GM19351 (cell line): ENCODE data around the gene NDRG3.
"Not testable (repeated sequence)": the region's sequence is repeated elsewhere in the genome, so short reads cannot be mapped to it uniquely, and the experiment has no call there.

ENCODE experiments used
- ATAC-seq: cut with Tn5 transposase; IDR thresholded peaks from one replicate; pipeline ENCODE4 v1.9.1; 2021; ENCODE audit warnings: mild to moderate bottlenecking, moderate library complexity; ENCODE audit not compliant: unreplicated experiment

The NDRG3 gene

DNA sequence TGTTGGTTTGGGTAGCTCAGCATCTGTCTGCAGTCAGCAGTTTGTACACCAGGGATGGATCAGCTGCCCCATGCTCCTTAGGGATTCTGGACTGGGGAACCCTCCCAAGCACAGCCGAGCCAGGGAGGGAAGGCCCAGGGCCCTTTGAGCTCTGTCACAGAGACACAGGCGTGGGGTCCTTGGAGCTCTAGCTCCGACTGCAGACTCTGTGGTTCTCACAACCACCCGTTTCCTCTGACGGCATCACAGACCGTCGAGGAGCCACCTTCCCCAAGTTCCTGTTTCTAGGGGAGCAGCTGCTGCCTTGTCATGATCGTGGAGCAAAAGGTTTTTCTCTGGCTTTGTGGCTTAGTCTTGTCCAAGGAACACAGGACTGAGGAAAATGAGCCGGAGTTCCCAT is 99.9 kb downstream of the NDRG3 start, which contains the start of gene SLA2:
SLA2 (minus strand) TSS at position 199 of the 400 bp plus-strand sequence. CDS start 4,861 bp downstream, outside the sequence.
- ATAC-seq, result no peak

DNA sequence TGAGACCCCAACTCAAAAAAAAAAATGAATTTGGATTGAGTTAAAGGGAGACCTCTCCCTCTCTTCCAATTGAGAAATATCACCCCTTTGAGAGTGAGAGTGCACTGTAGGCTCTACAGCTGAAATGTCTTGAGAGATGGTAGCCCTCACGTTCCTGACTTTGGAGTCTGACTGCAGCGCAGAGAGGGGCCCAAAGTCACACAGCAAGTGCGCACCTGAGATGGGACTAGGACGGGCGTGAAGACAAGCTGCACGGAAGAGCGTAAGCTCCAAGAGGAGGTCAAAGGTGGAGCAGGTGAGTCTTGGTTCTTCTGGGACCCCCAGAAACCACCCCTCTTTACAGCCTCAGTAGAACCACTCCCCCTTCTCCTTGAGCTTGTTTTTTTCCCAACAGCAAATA is 100.5 kb downstream of the NDRG3 start:
- no peak for ATAC-seq

DNA sequence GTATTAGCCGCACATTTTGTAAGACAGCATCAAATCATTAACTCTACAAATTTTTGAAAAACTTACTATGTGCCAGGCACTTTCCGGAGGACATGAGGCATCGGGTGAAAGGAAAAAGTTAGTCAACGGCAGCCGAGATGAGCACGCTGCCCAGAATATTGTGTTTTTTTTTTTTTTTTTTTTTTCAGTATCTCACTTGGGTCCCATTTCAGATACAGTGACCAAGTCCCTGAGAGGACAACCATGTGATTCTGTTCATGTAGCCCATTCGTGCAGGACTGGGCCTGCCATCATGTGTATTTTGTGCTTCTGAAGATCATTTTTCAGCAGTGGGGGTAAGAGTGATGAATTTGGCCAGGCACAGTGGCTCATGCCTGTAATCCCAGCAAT is 101.2 kb downstream of the NDRG3 start:
- ATAC-seq, result no peak

DNA sequence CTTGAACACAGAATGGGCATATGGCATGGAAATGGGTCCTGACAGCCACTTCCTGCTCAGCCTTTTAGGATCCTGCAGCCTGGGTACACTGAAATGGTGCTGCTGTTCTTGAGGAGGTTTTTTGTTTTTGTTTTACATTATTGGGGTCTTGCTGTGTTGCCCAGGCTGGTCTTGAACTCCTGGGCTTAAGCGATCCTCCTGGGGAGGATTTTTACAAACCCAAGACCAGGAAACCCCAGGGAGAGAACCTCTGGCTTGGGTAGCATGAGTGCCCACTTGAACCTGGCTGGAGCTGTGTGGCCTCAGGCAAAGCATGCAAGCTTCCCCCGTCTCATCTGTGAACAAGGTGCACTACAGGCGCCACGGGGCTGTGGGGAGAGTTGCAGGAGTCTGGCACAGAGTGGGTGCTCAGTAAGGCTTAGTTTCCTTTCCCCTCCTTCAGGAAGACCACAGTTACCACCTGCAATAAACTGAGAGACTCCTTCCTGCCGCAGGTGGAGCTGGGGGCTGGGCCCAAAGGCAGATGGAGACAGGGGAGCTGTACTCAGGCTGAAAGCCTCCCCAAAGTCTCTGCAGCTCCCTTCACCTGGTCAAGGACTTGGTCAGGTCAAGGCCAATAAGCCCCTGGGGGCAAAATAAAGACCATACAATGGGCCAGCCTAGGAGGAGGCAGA is 101.7 kb downstream of the NDRG3 start:
- ATAC-seq, result no peak

DNA sequence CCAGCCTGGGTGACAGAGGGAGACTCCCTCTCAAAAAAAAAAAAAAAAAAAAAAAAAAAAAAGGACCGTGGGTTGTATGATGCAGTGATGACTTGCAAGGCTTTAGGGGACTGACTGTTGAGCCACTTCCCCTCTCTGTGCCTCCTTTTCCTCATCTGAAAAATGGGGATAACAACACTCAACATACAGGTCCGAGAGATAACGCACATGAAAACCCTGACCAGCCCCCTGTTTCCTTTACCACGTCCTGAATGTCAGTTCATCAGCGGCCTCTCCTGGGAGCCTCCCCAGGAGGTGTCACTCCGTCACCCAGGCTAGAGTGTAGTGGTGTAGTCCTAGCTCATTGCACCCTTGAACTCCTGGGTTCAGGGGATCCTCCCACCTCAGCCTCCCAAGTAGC is 103.8 kb downstream of the NDRG3 start:
- ATAC-seq, result no peak

DNA sequence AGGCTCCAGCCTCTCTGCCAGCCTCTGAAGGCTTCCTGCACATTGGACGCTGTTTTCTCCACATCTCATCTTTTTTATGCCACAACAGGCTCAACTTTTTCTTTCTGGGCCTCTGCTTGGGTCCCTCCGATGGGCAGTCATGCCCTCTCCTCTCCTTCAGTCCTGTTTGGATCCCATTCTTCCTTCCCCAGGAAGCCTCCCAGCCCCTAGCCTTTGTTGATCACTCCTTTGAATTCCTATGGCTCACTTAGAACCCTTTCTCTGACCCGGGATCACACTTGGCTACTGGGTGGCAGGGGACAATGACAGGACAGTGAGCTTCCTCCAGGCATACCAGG is 104.4 kb downstream of the NDRG3 start:
- ATAC-seq, result no peak

DNA sequence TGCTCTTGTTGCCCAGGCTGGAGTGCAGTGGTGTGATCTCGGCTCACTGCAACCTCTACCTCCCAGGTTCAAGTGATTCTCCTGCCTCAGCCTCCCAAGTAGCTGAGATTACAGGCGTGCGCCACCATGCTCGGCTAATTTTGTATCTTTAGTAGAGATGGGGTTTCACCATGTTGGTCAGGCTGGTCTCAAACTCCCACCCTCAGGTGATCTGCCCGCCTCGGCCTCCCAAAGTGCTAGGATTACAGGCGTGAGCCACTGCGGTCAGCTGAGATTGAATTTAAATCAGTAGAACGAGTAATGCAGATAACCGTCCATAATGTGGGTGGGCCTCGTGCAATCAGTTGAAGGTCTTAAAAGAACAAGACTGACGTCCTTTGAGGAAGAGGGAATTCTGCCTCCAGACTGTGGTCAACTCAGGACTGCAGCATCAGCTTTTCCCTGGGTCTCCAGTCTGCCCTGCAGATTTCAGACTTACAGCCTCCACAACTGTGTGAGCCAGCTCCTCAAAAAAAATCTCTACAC is 107.0 kb downstream of the NDRG3 start:
- not testable (repeated sequence) for ATAC-seq

DNA sequence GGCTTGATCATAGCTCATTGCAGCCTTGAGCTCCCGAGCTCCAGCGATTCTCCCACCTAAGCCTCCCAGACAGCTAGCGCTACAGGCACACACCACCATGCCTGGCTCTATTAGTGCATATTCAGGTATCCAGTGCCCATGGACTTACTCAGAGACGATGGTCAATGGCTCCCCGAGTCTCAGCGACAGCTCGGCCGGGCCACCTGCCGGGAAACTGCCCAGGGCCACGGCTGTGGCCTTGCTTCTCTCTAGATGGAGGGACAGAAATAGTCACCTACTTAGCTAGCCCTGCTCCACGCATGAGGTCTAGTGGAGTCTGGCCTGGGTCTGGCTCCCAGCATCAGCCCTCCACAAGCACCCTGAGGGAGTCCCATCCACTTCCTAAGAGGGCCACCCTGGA is 111.5 kb downstream of the NDRG3 start:
- no peak for ATAC-seq

DNA sequence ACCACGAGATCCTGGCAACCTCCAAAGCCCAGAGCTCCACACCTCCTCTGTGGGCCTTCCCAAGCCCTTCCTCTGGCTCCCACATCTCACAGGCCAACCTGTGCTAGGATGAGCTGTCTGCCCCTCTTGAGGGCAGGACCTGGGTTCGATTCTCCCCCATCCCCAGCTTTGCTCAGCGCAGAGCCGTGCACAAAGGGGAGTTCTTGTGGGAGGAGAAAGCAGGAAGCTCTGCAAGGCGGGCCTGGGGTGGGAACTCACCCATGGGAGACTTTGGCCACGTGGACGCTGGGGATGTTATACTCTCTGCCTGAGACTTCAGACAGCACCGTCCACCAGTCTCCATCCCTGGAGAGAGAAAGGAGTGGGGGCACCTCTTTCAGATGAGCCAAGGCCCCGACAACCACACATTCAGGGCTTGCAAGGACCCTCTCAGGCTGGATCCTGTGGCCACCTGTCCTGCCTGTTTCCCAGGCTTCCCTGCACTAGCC is 112.6 kb downstream of the NDRG3 start:
- no peak for ATAC-seq

DNA sequence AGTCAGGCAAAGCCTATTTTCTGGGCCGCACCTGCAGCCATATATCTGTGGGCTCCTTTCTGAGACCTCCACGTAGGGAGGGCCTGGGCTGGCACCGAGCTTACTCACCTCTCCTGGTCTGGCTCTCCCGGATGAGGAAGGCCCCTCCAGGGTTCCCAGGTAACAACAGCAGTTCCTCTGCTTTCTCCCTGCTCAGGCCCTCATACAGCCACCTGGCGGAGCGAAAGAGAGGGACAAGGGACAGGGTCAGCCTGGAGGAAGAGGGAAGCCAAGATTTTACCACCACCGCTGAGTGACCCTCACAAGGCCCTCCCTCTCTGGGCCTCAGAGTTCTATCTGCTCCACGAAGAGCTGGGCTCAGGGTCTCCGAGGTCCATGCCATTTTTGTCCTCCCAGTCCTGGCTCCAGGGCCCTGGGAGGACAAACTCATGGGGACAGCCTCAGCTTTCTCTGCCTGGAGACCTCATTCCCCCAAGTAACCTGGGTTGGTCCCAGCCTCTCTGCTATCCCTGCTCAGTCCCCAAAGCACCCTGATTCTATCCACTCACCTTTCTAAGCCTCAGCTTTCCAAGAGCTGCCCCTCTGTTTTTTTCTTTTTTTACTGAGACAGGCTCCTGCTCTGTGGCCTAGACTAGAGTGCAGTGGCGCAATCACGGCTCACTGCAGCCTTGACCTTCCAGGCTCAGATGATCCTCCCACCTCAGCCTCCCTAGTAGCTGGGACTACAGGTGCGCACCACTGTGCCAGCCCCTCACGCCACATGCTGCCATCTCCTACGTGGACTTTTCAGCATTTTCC is 113.2 kb downstream of the NDRG3 start:
- ATAC-seq, result no peak

DNA sequence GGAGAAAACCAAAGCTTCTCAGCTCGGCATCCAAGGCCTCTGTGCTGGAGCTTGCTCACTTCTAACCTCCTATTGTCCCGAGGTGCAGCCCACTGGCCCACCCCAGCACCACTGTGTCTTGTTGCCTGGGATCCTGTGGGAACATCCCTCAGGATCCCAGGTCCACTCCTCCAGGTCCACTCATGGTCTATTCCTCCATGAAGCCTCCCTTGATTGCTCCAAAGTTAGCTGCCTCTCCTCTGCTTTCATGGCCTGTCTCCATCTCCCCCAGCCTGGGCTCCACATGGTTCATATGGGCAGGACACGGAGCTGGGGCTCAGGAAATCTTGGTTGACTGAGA is 113.8 kb downstream of the NDRG3 start:
- ATAC-seq, result no peak

DNA sequence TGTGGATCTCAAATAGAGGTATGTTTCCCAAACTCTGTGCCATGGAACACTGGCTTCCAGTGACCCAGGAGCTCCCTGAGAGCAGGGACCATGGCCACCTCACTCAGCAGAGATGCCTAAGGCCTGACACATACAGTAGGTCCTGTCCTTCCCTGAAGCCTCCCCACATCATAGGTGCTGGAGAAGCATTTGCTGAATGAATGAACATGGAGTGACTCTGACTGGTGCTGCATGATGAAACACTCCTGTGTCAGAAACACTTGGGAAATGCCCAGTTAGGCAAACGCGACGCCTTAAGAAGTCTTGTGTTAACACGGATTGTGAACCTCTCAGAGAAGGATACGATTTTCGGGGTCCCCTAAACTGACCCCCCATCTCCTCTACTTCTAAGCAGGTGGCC is 114.2 kb downstream of the NDRG3 start:
- ATAC-seq, result no peak

DNA sequence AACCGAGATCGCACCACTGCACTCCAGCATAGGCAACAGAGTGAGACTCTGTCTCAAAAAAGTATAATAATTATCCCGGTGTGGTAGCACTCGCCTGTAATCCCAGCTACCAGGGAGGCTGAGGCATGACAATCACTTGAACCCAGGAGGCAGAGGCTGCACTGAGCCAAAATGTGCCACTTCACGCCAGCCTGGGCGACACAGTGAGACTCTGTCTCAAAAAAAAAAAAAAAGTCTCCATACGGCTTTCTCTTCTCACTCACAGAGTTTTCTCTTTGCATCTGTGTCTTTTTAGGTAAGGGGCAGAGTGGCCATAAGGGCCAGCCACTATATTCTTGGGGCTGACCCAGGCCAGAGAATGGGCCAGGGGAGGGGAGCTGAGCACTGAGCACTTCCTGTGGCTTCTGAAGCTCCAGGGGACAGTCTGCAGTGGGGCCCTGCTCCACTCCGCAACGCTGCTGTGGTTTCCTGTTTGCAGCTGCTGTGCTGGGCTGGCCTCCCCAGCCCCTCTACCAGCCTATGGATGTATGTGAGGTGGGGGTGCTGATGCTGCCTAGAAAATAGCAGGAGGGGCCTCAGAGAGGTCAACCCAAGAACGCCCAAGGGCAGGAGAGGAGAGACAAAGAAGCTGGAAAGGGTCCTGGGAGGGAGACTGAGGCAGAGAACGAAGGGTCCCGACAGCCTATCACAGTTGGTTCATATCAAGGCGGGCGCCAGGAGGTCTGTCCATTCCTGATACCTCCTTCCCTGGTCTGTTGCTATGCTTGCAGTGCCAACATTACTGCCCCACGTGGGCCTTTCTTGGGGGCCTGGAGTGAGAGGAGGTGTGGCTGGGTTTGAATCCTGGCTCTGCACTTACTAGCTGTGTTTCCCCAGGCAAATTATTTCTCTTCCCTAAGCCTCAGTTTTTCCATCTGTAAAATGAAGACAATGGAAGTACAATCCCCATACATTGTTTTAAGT is 115.9 kb downstream of the NDRG3 start:
- ATAC-seq, result peak; percentile 69

DNA sequence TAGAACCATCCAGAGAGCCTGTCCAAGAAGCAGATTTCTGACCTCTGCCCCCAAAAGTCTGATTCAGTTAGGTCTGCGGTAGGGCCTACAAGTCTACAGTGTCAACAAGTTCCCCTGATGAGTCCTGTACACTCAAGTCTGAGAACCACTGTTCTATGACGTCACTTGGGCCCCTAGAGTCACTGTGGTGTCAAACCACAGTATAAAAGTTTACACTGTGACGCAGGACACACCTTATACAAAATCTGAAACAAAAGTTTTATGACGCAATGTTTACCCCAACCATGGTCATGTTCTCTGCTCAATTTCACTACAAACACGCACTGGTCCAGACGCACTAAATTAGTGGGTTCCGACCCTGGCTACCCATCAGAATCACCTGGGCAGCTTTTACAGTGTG is 117.8 kb downstream of the NDRG3 start:
- no peak for ATAC-seq

DNA sequence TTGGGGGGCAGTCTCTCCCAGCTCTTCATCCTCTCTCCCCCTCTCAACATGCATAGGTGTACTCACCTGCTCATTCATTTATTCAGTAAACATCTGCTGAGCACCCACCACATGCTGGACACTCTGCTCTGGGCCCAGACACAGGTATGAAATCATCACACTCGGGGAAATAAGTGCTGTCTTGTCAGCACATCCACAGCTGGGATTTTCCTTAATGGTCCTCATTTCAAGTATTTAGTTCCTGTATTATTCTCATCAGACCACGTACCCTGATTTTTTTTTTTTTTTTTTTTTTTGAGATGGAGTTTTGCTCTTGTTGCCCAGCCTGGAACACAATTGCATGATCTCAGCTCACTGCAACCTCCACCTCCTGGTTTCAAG is 121.0 kb downstream of the NDRG3 start:
- ATAC-seq, result no peak

DNA sequence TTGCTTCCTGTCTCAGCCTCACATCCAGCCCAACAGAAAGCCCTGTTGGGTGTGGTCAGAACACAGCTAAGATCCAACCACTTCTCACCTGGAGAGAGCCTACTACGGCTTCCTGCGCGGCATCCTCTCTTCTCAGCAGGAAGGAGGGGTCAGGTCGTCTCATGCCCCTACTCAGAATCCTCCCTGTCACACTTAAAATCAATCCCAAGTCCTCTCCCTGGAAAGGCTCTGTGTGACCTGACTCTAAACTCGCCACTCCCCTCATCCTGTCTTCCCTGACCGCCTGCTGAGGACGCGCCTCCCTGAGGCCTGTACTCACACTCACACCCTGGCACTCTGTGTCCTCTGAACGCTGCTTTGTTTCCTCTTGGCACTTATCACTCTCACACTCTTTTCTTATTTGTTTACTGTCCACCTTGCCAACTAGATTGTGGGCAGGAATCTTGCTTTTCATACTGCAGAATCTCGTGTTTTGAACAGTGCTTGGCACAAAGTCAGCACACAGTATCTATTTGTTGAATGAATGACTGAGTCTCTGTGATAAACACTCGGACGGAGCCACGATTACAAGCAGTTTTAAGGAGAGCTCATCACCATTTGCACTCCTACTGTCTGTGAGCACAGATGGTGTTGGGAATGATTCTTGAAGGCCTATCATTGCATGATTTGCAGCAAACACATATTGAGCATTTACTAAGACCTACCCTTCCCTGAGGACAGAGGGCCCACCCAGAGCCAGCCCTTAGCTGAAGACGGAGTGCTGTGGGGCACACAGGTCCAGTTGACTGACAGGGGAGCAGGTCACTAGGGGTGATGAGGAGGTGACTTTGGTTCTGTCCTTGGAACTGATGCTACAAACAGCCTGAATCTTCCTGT is 121.6 kb downstream of the NDRG3 start:
- no peak for ATAC-seq

DNA sequence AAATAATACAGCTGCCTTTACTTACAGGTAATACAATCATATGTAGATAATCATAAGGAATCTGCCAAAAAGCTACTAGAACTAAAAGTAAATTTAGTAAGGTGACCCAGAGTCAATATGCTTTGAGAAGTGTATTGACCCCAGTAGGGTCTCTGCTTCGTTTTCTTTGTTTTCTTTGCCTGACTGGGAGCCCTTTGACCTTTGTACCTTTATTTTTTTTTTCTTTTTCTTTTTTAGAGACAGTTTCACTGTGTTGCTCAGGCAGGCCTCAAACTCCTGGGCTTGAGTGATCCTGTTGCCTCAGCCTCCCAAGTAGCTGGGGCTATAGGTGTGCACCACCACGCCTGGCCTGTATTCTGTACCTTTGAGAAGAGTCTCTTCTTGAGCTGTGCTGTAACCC is 122.4 kb downstream of the NDRG3 start:
- no peak for ATAC-seq

DNA sequence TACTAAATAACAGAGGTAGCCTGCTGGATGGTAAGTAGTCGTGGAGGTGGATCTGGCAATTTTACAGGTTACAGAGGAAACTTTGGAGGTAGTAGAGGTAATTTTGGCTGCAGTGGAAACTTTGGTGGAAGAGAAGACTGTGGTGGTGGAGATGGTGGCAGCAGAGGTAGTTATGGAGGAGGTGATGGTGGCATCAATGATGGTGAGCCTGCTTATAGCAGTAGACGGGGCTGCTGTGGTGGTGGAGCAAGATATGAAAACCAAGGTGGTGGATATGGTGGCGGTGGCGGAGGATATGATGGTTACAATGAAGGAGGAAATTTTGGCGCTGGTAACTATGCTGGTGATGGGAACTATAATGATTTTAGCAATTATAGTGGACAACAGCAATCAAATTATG is 125.0 kb downstream of the NDRG3 start:
- no peak for ATAC-seq

DNA sequence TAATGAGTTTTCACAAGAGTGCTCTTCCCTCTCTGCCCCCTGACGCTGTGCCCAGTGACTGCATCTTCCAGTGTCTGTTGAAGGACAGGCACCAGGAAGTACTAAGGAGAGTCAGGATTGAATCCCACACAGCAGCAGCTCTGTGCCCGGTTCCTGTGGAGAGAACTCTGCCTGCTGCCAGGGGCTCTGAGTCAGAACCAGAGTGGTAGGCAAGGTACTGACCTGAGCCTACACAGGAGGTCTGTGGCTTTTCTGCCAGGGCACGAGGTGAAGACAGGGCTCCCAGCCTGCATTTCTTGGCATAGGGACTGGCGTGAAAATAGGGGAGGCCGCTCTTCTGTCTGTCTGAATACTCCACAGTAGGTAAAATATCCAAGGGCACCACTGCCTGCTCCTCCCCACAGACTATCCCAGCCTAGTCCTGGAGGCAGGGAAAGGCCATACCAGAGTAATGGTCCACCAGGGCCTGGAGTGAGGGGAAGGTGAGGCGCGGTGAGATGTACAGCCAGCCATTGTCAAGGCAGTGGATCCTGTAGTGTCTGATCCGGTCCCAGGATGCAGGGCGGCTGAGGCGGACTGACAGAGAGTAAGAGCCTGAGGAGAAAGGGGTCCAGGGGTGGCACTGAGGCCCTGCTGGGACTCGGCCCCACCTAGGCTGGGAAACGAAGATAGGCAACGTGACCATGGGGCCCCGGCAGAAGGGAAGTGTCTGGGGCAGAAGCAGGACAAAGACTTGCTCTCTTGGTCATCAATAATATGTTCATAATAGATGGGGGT is 130.9 kb downstream of the NDRG3 start:
- ATAC-seq, result no peak
